K562 (cell line): Measurements from ENCODE around the gene TPCN1. TPM values are rescaled to one million over a fixed set of nuclear protein-coding genes. Genes with fewer than 3 reads are reported as not detected.

Source experiments
- BCOR ChIP-seq: fragments of 450-650 bp; IDR thresholded peaks from 2 replicates; pipeline ENCODE4 v1.6.1; 2016
- DEAF1 ChIP-seq: fragments of 450-650 bp; formaldehyde crosslinking; IDR thresholded peaks from 2 replicates; pipeline ENCODE4 v1.4.0; 2020; ENCODE audit warnings: mild to moderate bottlenecking, moderate library complexity
- GATAD2B ChIP-seq: fragments of 450-650 bp; IDR thresholded peaks from 2 replicates; pipeline ENCODE4 v1.6.1; 2017; ENCODE audit warnings: mild to moderate bottlenecking, borderline replicate concordance
- MCM2 ChIP-seq: fragments of 450-650 bp; IDR thresholded peaks from 2 replicates; pipeline ENCODE4 v1.6.1; 2017; ENCODE audit warnings: low read depth, mild to moderate bottlenecking
- NCOA6 ChIP-seq: fragments of 450-650 bp; IDR thresholded peaks from 2 replicates; pipeline ENCODE4 v1.6.1; 2017; ENCODE audit warnings: mild to moderate bottlenecking
- RNF2 ChIP-seq: sonication (generic); IDR thresholded peaks from 2 replicates; pipeline ENCODE4 v1.6.1; 2016
- ZBTB49 ChIP-seq: sonication (generic); formaldehyde crosslinking; IDR thresholded peaks from 2 replicates; pipeline ENCODE4 v1.8.0; 2022; ENCODE audit warnings: missing genetic modification reagents, mild to moderate bottlenecking, borderline replicate concordance
- ZHX1 ChIP-seq: fragments of 150-350 bp; conservative IDR thresholded peaks from 2 replicates; pipeline ENCODE4 v1.6.1; 2014; ENCODE audit warnings: low read length
- ZKSCAN1 ChIP-seq: fragments of 150-350 bp; IDR thresholded peaks from 2 replicates; pipeline ENCODE4 v1.6.1; 2016; ENCODE audit warnings: low read depth, low read length
- ZNF407 ChIP-seq: fragments of 450-650 bp; IDR thresholded peaks from 2 replicates; pipeline ENCODE4 v1.6.1; 2016; ENCODE audit warnings: low read depth
- ZZZ3 ChIP-seq: fragments of 450-650 bp; IDR thresholded peaks from 2 replicates; pipeline ENCODE4 v1.6.1; 2016; ENCODE audit warnings: antibody characterized with exemption, mild to moderate bottlenecking, moderate library complexity
- polyA plus RNA-seq, 8 experiments: library from polyadenylated mRNA; depleted of rRNA in 4 of 8; stranded (reverse) in 5 of 8; unstranded in 3 of 8; fragments of >200 nt; fragmentation: Nextera tagmentation in 2 of 8; fragmentation: Illumina TruSeq in 1 of 8; extraction: Ambion mirVana in 2 of 8; extraction: Trizol in 1 of 8; gene quantifications; 2 replicates each; pipeline versions ENCODE4 v1.2.1 to v1.2.3, GENCODE V29; 2011 to 2014; ENCODE audit warnings: inconsistent platforms in 1 of 8, missing spikeins in 1 of 8
- total RNA-seq, 7 experiments: library from RNA; depleted of rRNA in 6 of 7; stranded (reverse); fragments of >200 nt in 6 of 7; fragmentation: Illumina TruSeq in 2 of 7; extraction: Trizol in 2 of 7; gene quantifications; 2 replicates each; pipeline versions ENCODE4 v1.2.1 to v1.2.3, GENCODE V29; 2011 to 2021; ENCODE audit warnings: low replicate concordance in 1 of 7
- TF ChIP-seq, protein P1 (sequence below): sonication (generic); formaldehyde crosslinking; IDR thresholded peaks from 2 replicates; pipeline ENCODE4 v1.8.1; 2022; ENCODE audit warnings: missing genetic modification reagents

Gene TPCN1
- total and polyA plus RNA-seq, 9 of the 15 experiments (the other 6 are each of a cell fraction or from before 2014, with no cell fraction given), result 0.80 to 23.8 (median 7.4) TPM

DNA sequence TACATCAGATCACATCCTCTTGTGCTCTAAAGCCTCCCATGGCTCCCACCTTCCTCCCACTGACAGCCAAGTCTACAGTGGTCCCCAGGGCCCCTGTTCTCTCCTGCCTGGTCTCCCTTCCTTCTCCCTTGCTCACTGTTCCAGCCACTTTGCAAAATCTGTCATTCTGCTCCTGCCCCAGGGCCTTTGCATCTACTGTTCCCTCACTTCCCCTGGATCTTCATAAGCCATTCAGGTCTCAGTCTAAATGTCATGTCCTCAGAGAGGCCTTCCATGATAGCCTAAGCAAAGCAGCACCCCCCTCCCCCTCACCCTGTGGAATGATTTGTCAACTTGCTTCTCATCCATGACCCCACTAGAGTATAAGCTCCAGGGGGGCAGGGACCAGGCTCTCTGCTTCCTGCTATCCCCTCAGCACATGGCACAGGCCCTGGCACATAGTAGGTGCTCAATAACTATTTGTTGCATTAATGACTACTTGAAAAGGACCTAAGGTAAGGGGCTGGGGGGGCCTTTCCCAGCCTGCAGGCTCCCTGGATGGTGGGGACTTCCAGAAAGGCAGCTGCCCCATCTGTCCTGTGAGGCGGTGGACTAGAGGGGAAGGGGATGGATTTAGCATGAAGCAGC lies 108.6 kb downstream of the TPCN1 start (continued):
- TF ChIP-seq ZNF407, result no peak
- no peak for TF ChIP-seq ZBTB49 (CRISPR knock-in tag)
- no peak for TF ChIP-seq RNF2
- TF ChIP-seq GATAD2B, result no peak
- TF ChIP-seq DEAF1 (CRISPR knock-in tag), result no peak
- no peak for TF ChIP-seq NCOA6
- peak; percentile 90 for TF ChIP-seq ZKSCAN1
- TF ChIP-seq, protein P1, sequence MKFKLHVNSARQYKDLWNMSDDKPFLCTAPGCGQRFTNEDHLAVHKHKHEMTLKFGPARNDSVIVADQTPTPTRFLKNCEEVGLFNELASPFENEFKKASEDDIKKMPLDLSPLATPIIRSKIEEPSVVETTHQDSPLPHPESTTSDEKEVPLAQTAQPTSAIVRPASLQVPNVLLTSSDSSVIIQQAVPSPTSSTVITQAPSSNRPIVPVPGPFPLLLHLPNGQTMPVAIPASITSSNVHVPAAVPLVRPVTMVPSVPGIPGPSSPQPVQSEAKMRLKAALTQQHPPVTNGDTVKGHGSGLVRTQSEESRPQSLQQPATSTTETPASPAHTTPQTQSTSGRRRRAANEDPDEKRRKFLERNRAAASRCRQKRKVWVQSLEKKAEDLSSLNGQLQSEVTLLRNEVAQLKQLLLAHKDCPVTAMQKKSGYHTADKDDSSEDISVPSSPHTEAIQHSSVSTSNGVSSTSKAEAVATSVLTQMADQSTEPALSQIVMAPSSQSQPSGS, result no peak
- peak; percentile 93 for TF ChIP-seq BCOR
- no peak for TF ChIP-seq ZHX1
- no peak for TF ChIP-seq MCM2
- no peak for TF ChIP-seq ZZZ3
